ENCODE results near the gene KLK3.

KLK3 gene

DNA sequence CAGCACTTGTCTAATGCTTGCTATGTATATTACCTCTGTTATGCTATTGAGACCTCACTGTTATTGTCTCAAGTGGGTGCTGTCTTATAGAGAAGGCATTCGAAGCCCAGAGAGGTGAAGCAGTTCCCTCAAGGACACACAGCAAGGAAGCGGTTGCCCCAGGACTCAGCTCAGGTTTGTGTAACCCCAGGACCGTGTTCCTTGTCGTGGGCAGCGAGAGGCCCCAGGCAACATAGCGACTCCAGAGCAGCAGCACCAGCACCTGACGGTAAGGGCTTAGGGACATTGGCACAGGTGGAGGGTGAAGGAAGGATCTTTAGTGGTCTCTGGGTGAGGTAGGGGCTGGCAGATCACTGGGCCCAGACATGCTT lies 23.7 kb upstream of the KLK3 start:
- DNase-seq (ENCODE audit: low read depth): no peak

DNA sequence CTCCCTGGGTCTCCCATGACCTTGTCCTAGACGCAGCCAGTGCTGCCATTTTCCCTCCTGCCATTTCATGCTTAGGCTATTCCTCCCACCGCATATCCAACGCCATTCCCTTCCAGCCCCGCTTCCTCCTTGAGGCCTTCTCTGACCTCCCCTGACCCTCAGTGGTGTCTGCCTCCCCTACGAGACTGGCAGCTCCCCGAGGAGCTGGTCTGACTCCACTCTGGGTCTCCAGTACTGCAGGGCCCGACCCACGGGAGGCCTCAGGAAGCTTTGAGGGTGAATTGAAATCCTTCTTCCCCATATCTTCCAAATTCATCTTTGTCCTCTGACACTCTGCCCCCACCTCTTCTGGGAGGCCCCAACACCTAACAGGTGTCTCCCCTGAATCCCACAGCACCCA lies 22.0 kb upstream of the KLK3 start:
- DNase-seq (ENCODE audit: low read depth): no peak

DNA sequence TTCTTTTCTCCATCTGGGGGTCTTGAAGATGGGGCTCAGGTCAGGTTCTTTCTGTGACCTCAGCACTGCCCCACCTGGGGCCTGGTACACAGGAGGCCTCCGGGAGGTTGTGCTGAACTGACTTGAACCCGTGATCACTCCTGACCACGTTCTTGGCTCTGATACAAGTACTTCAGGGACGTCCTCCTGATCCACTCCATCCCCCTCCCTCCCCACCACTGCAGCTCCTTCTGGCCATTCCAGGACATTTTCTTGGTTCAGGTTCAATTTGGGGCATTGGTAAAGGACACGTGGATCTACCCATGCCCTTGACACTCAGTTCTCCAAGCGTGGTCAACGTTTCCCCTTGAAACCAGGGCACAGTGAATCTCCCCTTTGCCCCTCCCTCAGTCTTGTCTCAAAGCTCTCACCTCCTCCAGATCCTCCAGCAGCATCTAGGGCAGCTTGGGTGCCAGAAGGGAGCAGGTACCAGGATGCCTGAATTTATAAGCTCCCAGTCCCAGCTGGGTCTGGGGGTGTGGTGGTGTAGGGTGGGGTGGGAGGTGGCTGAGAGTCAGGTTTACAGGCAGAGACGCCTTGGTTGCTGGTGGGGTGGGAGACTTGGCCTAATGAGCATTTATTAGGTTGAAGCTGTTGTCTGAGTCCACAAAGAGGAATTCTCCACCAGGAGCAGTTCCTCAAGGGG lies 21.5 kb upstream of the KLK3 start, which contains the start of gene KLK15:
TSS of gene KLK15 (minus strand) at position 458 of the 685 bp plus-strand sequence. CDS start 2,082 bp downstream, outside the sequence.
- no peak for DNase-seq (ENCODE audit: low read depth)

DNA sequence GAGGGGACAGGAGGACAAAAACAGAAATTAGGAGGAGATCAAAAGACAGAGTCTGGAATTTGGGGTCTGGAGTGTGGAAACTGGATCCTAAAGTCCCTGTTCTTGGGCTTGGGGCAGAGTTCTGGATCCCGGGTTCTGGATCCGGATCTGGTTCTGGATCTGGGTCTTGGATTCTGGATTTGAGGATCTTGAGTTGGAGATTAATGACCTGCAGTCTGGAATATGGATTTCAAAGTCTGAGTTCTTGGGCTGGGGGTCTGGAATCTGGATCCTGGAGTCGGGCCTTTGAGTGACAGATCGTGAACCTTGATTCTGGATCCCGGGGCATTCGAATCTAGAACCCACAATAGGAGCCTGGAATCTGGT lies 20.9 kb upstream of the KLK3 start:
- DNase-seq (ENCODE audit: low read depth): no peak

DNA sequence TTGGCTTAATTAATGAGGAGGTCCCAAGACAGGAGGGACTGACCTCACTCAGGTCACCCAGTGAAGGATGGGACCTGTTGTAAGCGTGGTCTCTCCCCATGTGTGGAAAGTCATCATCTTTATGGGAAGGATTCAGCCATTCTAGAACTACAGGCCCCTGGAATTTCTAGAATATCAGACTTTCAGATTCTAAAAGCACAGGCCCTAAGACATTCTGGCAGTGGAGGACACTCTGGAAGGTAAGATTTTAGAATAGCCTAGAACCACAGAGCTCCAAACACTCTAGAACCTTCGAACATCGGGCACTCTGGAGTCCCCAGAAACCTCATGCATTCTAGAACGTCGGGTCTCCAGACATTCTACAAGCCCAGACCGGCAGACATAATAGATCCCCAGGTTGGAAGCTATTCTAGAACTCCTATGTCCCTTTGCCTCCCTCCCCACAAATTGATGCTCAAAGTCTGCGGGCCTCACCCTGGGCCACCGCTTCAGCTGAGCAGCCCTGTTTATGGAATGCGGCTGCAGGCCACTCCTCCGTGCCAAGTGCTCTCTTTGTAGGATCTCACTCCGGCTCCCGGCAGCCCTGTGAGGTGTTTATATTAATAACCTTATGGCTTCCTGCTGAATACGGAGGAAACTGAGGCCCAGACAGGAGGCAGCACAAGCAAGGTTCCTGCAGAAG lies 19.5 kb upstream of the KLK3 start:
- DNase-seq (ENCODE audit: low read depth): peak; percentile 4

DNA sequence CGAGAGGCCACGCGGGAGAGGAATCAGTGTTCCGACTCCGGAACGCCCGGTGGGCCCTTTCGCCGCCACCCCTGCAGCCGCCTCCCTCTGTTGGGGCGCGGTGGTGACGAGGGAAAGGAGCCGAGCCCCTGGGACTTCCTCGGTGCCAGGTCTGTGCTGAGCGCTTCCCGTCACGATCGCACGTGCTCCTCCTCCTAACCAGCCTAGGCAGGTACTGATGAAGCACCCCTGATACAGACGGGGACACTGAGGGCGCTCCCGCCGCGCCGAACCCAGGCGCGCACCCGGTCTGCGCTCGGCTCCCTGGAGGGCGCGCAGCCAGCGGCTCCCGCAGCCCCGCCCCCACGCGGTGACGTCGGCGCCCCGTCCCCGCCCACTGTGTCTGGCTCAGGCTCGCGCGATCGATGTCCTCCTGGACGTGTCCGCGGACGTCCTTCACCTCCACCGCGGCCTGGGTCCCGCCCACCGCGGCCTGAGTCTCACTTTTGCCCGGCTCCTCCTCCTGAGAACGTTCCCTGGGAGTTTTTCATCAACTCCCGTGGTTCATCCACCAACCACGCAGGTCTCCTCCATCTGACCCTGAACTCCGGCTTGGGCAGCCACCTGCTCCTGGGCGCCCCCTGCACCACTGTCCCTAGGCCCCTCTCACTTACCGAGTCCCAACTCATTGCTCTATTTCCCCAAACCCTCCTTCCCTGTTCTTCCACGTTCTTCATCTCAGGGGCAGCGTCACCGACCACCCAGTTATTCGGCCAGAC lies 18.8 kb upstream of the KLK3 start:
- peak; percentile 61 for DNase-seq (ENCODE audit: low read depth)

DNA sequence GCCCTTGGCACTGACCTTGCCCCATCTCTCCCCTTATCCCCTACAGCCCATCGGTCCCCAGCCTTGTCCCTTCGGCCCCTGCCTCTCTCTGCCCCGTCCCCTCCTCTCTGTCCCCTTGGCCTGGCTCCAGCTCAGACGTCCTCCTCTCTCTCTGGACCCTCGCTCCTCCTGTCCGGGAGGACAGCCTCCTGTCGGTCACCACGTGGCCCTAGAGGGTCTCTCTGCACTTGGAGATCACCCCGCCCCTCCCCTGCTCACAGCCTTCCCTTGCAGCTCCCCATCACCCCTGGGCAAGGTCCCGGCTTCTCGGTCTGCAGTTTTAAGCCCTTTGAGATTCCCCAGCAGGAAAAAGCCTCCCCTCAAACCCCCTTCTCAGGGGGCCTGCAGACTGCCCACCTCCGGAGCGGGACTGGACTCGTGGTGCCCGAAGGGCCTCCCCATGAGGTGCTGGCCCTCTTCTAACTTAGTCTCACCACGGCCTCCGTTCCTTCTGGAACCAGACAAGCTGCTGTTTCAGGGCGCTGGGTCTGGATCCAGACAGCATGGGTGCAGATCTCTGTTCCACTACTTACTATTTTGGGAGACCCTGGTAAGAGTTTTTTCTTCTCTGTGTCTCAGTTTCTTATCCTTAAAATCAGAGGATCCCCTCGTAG lies 18.0 kb upstream of the KLK3 start:
- no peak for DNase-seq (ENCODE audit: low read depth)

DNA sequence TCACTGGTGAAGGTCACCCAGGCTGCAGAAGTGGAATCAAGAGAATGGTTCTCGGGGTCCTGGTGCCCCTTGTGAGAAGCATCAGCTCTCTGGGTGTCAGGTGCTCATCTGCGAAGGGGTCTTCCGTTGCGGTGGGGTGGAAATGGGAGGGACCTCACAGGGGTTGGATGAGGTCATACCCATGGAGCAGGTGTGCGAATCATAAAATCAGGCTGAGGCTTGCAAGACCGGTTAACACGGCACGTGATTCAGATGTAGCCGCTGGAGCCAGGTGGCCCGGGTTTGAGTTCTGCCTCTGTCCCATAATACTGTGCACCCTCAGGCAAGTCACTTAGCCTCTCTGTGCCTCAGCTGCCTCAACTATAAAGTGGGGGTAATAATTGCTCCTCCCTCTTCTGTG lies 17.4 kb upstream of the KLK3 start:
- DNase-seq (ENCODE audit: low read depth): no peak

DNA sequence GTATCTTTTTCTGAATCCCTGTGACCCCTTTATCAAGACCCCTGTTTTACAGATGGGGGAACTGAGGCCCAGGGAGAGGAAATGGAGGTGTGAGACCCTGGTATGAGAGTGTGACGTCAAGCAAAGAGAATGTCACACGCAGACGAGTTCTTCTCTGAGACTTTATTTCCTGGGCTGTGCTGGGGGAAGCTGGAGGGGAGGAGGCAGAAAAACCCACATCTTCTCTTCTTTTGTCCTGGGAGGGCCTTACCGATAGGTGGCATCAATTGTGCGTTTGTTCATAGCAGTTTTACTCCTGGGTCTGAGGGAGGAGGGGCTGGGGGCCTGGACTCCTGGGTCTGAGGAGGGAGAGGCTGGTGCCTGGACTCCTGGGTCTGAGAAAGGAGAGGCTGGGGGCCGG lies 16.5 kb upstream of the KLK3 start:
- peak; percentile 17 for DNase-seq (ENCODE audit: low read depth)

DNA sequence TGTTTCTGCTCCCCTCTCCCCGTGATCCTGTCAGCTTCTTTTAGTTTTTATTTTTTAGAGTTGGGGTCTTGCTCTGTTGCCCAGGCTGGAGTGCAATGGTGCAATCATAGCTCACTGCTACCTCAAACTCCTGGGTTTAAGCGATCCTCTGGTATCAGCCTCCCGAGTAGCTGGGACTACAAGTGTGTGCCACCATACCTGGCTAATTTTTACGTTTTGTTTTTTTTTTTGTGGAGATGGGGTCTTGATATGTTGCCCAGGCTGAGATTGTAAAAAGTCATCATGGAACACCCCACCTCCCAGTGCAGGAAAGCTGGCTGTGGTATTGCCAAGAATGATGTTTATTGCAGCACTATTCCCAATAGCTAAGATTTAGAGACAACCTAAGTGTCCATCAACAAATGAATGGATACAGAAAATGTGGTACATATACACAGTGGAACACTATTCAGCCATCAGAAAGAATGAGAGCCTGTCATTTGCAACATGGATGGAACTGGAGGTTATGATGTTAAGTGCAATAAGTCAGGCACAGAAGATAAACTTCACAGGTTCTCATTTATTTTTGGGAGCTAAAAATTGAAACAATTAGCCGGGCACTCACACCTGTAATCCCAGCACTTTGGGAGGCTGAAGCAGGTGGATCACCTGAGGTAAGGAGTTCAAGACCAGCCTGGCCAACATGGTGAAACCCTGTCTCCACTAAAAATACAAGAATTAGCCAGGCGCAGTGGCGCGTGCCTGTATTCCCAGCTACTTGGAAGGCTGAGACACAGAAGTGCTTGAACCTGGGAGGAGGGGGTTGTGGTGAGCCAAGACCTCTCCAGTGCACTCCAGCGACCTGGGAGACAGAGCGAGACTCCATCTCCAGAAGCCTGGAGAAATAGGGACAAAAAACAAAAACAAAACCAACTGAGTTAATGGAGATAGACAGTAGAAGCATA lies 14.7 kb upstream of the KLK3 start:
- no peak for DNase-seq (ENCODE audit: low read depth)

DNA sequence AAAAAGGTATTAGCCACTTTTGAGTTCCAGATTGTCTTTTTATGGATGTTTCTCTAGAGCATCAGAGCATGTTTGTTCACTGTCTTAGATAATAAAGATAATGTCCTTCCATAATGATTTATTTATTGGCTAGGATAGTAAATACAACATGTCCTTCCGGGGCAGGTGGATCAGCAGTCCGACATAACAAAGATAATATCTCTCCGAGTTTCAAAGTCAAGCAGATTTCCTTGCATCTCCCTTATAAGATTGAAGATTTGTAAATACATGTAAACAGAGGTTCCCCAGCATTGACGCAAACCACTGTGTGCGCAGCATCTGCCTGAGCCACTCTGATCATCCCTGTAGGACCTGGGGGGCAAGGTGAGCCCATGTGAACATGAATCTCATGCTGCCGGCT lies 12.6 kb upstream of the KLK3 start:
- no peak for DNase-seq (ENCODE audit: low read depth)

DNA sequence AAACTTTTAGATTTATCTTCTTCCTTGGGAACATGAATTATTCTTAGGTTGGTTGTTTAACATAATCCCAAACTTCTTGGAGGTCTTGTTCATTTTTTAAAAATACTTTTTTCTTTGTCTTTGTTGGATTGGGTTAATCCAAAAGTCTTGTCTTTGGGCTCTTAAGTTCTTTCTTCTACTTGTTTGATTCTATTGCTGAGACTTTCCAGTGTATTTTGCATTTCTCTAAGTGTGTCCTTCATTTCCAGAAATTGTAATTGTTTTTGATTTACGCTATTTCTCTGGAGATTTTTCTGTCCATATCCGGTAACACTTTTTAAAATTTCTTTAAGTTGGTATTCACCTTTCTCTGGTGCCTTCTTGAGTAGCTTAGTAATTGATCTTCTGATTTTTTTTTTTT lies 11.5 kb upstream of the KLK3 start:
- no peak for DNase-seq (ENCODE audit: low read depth)

DNA sequence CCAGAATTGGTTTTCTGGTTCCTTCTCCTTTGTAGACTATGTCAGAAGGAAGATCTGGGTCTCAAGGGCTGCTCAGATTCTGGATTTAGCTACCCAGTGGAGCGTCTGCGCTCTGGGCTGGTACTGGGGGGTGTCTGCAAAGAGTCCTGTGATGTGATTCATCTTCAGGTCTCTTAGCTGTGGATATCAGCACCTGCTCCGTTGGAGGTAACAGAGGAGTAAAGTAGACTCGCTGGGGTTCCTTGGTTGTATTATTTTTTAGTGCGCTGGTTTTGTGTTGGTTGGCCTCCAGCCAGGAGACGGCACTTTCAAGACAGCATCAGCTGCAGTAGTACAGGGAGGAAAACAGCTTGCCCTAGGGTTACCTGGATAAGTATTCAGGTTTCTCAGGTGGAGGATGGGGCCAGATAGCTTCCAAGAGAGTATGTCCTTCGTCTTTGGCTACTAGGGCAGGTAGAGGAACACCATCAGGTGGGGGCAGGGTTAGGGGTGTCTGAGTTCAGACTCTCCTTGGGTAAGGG lies 11.0 kb upstream of the KLK3 start:
- no peak for DNase-seq (ENCODE audit: low read depth)

DNA sequence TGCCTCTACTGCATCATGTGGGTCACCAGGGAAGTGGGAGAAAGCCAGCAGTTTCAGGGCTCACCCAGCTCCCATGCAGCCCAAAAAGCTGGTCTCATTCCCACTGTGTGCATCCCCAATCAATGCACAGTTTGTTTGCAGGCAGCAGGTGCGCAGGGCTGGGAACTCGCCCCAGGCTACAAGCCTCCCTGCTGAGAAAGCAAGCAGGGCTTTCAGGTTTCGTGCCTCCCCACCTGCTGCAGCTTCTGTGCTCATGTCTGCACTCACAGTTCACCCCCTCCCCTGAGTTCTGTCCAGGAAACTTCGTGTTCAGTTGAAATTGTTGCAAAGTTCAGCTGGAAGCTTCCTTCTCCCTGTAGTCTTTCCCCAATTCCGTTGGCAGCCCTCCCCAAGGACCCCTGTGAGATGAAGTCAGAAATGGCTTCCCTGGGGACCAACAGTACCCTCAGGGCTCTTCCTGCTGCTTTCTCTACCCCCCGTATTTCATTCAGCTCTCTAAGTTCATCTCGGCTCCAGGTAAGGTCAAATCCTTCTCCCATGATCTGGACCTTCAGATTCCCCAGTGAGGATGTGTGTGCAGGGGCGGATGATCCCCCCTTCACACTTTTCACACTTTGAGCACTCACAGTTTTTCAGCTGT lies 10.3 kb upstream of the KLK3 start:
- no peak for DNase-seq (ENCODE audit: low read depth)

DNA sequence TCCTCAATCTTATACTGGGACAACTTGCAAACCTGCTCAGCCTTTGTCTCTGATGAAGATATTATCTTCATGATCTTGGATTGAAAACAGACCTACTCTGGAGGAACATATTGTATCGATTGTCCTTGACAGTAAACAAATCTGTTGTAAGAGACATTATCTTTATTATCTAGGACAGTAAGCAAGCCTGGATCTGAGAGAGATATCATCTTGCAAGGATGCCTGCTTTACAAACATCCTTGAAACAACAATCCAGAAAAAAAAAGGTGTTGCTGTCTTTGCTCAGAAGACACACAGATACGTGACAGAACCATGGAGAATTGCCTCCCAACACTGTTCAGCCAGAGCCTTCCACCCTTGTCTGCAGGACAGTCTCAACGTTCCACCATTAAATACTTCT lies 4.0 kb upstream of the KLK3 start:
- no peak for DNase-seq (ENCODE audit: low read depth)

DNA sequence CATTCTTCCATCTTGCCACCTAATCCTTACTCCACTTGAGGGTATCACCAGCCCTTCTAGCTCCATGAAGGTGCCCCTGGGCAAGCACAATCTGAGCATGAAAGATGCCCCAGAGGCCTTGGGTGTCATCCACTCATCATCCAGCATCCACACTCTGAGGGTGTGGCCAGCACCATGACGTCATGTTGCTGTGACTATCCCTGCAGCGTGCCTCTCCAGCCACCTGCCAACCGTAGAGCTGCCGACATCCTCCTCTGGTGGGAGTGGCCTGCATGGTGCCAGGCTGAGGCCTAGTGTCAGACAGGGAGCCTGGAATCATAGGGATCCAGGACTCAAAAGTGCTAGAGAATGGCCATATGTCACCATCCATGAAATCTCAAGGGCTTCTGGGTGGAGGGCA lies 3.1 kb upstream of the KLK3 start:
- no peak for DNase-seq (ENCODE audit: low read depth)

DNA sequence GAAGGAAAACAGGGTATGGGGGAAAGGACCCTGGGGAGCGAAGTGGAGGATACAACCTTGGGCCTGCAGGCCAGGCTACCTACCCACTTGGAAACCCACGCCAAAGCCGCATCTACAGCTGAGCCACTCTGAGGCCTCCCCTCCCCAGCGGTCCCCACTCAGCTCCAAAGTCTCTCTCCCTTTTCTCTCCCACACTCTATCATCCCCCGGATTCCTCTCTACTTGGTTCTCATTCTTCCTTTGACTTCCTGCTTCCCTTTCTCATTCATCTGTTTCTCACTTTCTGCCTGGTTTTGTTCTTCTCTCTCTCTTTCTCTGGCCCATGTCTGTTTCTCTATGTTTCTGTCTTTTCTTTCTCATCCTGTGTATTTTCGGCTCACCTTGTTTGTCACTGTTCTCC lies 2.7 kb downstream of the KLK3 start:
- no peak for DNase-seq (ENCODE audit: low read depth)

DNA sequence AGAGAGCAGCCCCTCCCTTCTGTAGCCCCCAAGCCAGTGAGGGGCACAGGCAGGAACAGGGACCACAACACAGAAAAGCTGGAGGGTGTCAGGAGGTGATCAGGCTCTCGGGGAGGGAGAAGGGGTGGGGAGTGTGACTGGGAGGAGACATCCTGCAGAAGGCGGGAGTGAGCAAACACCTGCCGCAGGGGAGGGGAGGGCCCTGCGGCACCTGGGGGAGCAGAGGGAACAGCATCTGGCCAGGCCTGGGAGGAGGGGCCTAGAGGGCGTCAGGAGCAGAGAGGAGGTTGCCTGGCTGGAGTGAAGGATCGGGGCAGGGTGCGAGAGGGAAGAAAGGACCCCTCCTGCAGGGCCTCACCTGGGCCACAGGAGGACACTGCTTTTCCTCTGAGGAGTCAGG lies 4.2 kb downstream of the KLK3 start:
- DNase-seq (ENCODE audit: low read depth): no peak

DNA sequence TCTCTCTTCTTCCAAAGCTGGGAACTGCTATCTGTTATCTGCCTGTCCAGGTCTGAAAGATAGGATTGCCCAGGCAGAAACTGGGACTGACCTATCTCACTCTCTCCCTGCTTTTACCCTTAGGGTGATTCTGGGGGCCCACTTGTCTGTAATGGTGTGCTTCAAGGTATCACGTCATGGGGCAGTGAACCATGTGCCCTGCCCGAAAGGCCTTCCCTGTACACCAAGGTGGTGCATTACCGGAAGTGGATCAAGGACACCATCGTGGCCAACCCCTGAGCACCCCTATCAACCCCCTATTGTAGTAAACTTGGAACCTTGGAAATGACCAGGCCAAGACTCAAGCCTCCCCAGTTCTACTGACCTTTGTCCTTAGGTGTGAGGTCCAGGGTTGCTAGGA lies 5.1 kb downstream of the KLK3 start:
- no peak for DNase-seq (ENCODE audit: low read depth)

DNA sequence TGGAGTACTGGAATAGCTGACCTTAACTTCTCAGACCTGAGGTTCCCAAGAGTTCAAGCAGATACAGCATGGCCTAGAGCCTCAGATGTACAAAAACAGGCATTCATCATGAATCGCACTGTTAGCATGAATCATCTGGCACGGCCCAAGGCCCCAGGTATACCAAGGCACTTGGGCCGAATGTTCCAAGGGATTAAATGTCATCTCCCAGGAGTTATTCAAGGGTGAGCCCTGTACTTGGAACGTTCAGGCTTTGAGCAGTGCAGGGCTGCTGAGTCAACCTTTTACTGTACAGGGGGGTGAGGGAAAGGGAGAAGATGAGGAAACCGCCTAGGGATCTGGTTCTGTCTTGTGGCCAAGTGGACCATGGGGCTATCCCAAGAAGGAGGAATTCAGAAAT lies 6.3 kb downstream of the KLK3 start:
- DNase-seq (ENCODE audit: low read depth): no peak

Data from ELR (cell line).